SK-N-SH (cell line): ENCODE data around the gene BZW2. TPM values are rescaled to one million over a fixed set of nuclear protein-coding genes. Genes with fewer than 3 reads are reported as not detected.

Source experiments
- CTCF ChIA-PET: fragments of 300-600, 350-600 bp; formaldehyde crosslinking; extraction: SDS; loops from one replicate; lab custom pipeline; 2021; lab: Yijun Ruan, JAX
- POLR2A ChIA-PET: fragments of 350-600 bp; sonication (Branson Sonifier 250); formaldehyde crosslinking; extraction: SDS; loops from one replicate; lab custom pipeline; 2020; ENCODE audit warnings: antibody characterized with exemption, inconsistent platforms; lab: Yijun Ruan, JAX
- DNase-seq: peaks from one replicate; pipeline ENCODE4 v3.0.0; 2012
- H2AFZ ChIP-seq: fragments of 200-600 bp; sonication (generic); 2 replicates; pipeline ENCODE4 v1.8.1; 2016; ENCODE audit warnings: antibody characterized with exemption, mild to moderate bottlenecking, low read depth
- H3F3A ChIP-seq: fragments of 200-600 bp; sonication (generic); replicated peaks from 2 replicates; pipeline ENCODE3; 2016; ENCODE audit warnings: antibody characterized with exemption, mild to moderate bottlenecking; ENCODE audit not compliant: insufficient read depth
- H3K27ac ChIP-seq, 2 experiments: fragments of 200-500 bp in 1 of 2; fragments of 200-600 bp in 1 of 2; sonication (Bioruptor generic) in 1 of 2; sonication (generic), shearing (Covaris generic) in 1 of 2; 2 replicates each; pipeline versions ENCODE4 v1.5.1 to v1.6.1; 2014 to 2016; ENCODE audit warnings: low read depth in 2 of 2, inconsistent platforms in 1 of 2, low read length in 1 of 2, mild to moderate bottlenecking in 1 of 2, mixed read lengths in 1 of 2
- H3K27me3 ChIP-seq: fragments of 200-600 bp; sonication (generic), shearing (Covaris generic); 2 replicates; pipeline ENCODE4 v1.6.1; 2016; ENCODE audit warnings: mixed run types; ENCODE audit not compliant: insufficient read depth
- H3K36me3 ChIP-seq, 2 experiments: fragments of 200-500 bp in 1 of 2; fragments of 200-600 bp in 1 of 2; sonication (Bioruptor generic) in 1 of 2; sonication (generic) in 1 of 2; replicated peaks in 1 of 2; 2 replicates each; pipeline versions ENCODE3 to v1.5.1; 2014 to 2016; ENCODE audit warnings: low read length in 1 of 2, mild to moderate bottlenecking in 1 of 2; ENCODE audit not compliant: insufficient read depth in 2 of 2, control insufficient read depth in 1 of 2
- H3K4me1 ChIP-seq, 2 experiments: fragments of 200-500 bp in 1 of 2; fragments of 200-600 bp in 1 of 2; sonication (Bioruptor generic) in 1 of 2; sonication (generic), shearing (Covaris generic) in 1 of 2; 2 replicates each; pipeline versions ENCODE4 v1.5.1 to v1.6.1; 2014 to 2016; ENCODE audit warnings: low read depth in 1 of 2, low read length in 1 of 2, mixed run types in 1 of 2; ENCODE audit not compliant: insufficient read depth in 2 of 2, control insufficient read depth in 1 of 2
- H3K4me2 ChIP-seq: fragments of 200-600 bp; sonication (generic), shearing (Covaris generic); 2 replicates; pipeline ENCODE4 v1.6.1; 2017; ENCODE audit warnings: mixed run types
- H3K4me3 ChIP-seq, 2 experiments: fragments of 200-500 bp in 1 of 2; fragments of 200-600 bp in 1 of 2; sonication (Bioruptor generic) in 1 of 2; sonication (generic), shearing (Covaris generic) in 1 of 2; 2 replicates each; pipeline versions ENCODE4 v1.5.1 to v1.8.1; 2014 to 2016; ENCODE audit warnings: low read depth in 2 of 2, inconsistent platforms in 1 of 2, low read length in 1 of 2, mild to moderate bottlenecking in 1 of 2, mixed read lengths in 1 of 2, moderate library complexity in 1 of 2
- H3K79me2 ChIP-seq: fragments of 200-600 bp; sonication (generic); 2 replicates; pipeline ENCODE4 v1.8.1; 2017; ENCODE audit warnings: mild to moderate bottlenecking; ENCODE audit not compliant: insufficient read depth
- H3K9ac ChIP-seq: fragments of 200-600 bp; sonication (generic); 2 replicates; pipeline ENCODE4 v1.6.1; 2017; ENCODE audit warnings: mixed run types
- H3K9me2 ChIP-seq: fragments of 200-600 bp; sonication (generic); 2 replicates; pipeline ENCODE4 v1.6.1; 2017; ENCODE audit warnings: mixed run types
- H3K9me3 ChIP-seq: fragments of 200-600 bp; sonication (generic); 2 replicates; pipeline ENCODE4 v1.6.1; 2017; ENCODE audit warnings: mixed run types, mild to moderate bottlenecking, moderate library complexity
- H4K20me1 ChIP-seq: fragments of 200-600 bp; sonication (generic); 2 replicates; pipeline ENCODE4 v1.6.1; 2017; ENCODE audit warnings: mild to moderate bottlenecking, mixed run types; ENCODE audit not compliant: insufficient read depth
- CHD2 ChIP-seq: fragments of 150-350 bp; IDR thresholded peaks from 2 replicates; pipeline ENCODE4 v1.6.1; 2018; ENCODE audit warnings: low read length; ENCODE audit not compliant: partially characterized antibody
- ELF1 ChIP-seq: IDR thresholded peaks from 2 replicates; pipeline ENCODE4 v1.4.0; 2012
- EZH2phosphoT487 ChIP-seq: fragments of 200-600 bp; sonication (generic); IDR thresholded peaks from 2 replicates; pipeline ENCODE4 v1.6.1; 2017; ENCODE audit warnings: low read depth, mixed run types, mild to moderate bottlenecking, antibody characterized with exemption, moderate library complexity, borderline replicate concordance
- FOSL2 ChIP-seq: IDR thresholded peaks from 2 replicates; pipeline ENCODE4 v1.4.0; 2012; ENCODE audit warnings: low read depth, mild to moderate bottlenecking, moderate library complexity, borderline replicate concordance
- FOXJ3 ChIP-seq: sonication (generic); formaldehyde crosslinking; IDR thresholded peaks from 2 replicates; pipeline ENCODE4 v1.5.1; 2020; ENCODE audit warnings: mild to moderate bottlenecking, missing genetic modification reagents
- FOXM1 ChIP-seq: IDR thresholded peaks from 2 replicates; pipeline ENCODE4 v1.4.0; 2012; ENCODE audit warnings: low read depth, mild to moderate bottlenecking
- GABPA ChIP-seq: IDR thresholded peaks from 2 replicates; pipeline ENCODE4 v1.4.0; 2012; ENCODE audit warnings: low read depth, mild to moderate bottlenecking
- IRF3 ChIP-seq: fragments of 150-350 bp; IDR thresholded peaks from 2 replicates; pipeline ENCODE4 v1.6.1; 2016; ENCODE audit warnings: mild to moderate bottlenecking, low read depth, low read length
- JUND ChIP-seq: IDR thresholded peaks from 2 replicates; pipeline ENCODE4 v1.4.0; 2012
- NRF1 ChIP-seq: IDR thresholded peaks from 2 replicates; pipeline ENCODE4 v1.6.1; 2012; ENCODE audit warnings: low read depth, mild to moderate bottlenecking, low read length
- POLR2AphosphoS5 ChIP-seq: IDR thresholded peaks from 2 replicates; pipeline ENCODE4 v1.6.1; 2012; ENCODE audit warnings: low read depth, low read length
- RCOR1 ChIP-seq: fragments of 150-350 bp; IDR thresholded peaks from 2 replicates; pipeline ENCODE4 v1.6.1; 2017; ENCODE audit warnings: antibody characterized with exemption, low read length
- REST ChIP-seq: IDR thresholded peaks from 2 replicates; pipeline ENCODE4 v1.6.1; 2012; ENCODE audit warnings: mild to moderate bottlenecking, low read depth, low read length, moderate library complexity
- SIN3A ChIP-seq: IDR thresholded peaks from 2 replicates; pipeline ENCODE4 v1.6.1; 2012; ENCODE audit warnings: low read depth, mild to moderate bottlenecking, low read length, moderate library complexity, borderline replicate concordance
- SMC3 ChIP-seq: IDR thresholded peaks from 2 replicates; pipeline ENCODE4 v1.6.1; 2012; ENCODE audit warnings: low read depth, low read length, improper control_type of control experiment
- TAF1 ChIP-seq: IDR thresholded peaks from 2 replicates; pipeline ENCODE4 v1.6.1; 2012; ENCODE audit warnings: low read depth, mild to moderate bottlenecking, low read length, moderate library complexity, borderline replicate concordance
- TEAD4 ChIP-seq: IDR thresholded peaks from 2 replicates; pipeline ENCODE4 v1.4.0; 2012; ENCODE audit warnings: mild to moderate bottlenecking, borderline replicate concordance; ENCODE audit not compliant: insufficient read depth
- YY1 ChIP-seq: IDR thresholded peaks from 2 replicates; pipeline ENCODE4 v1.4.0; 2012; ENCODE audit warnings: low read depth, mild to moderate bottlenecking
- WGBS: methylation state at CpG from one replicate; pipeline ENCODE4 v1.1.6; 2017; ENCODE audit warnings: low lambda C conversion rate; 5-methylcytosine and 5-hydroxymethylcytosine counted together
- polyA plus RNA-seq, 3 experiments: library from polyadenylated mRNA; depleted of rRNA; stranded (reverse); fragments of >200 nt; gene quantifications; 2 replicates each; pipeline ENCODE4 v1.2.3, GENCODE V29; 2012

The BZW2 gene
- polyA plus RNA-seq, 1 of the 3 experiments (the other 2 are of a cell fraction) = 71.9 TPM

GRCh38 chr7:16742547-16742946 lies 96.6 kb downstream of the BZW2 start:
- no peaks in the 10 kb centered on the region for H3K79me2 ChIP-seq
- H3K9ac ChIP-seq = no peak overlapping the region
- H3K27ac ChIP-seq = no peak overlapping the region
- H3K27me3 ChIP-seq = no peaks in the 10 kb centered on the region
- no peaks in the 10 kb centered on the region for H4K20me1 ChIP-seq
- no peak overlapping the region for H3K4me2 ChIP-seq
- no peaks in the 10 kb centered on the region for H3K9me2 ChIP-seq
- no peak for TF ChIP-seq JUND
- no peak for TF ChIP-seq POLR2AphosphoS5
- no peak for TF ChIP-seq TAF1
- no peak for TF ChIP-seq EZH2phosphoT487
- TF ChIP-seq SIN3A = no peak
- no peak for TF ChIP-seq SMC3
- TF ChIP-seq TEAD4 = no peak
- TF ChIP-seq NRF1 = no peak
- TF ChIP-seq FOXM1 = no peak
- no peak for TF ChIP-seq YY1
- no peak for TF ChIP-seq FOXJ3 (CRISPR knock-in tag)
- no peak for TF ChIP-seq IRF3
- no peak for TF ChIP-seq REST
- TF ChIP-seq, all 33 proteins: peak for 0
- no peak overlapping the region for H2AFZ ChIP-seq
- H3K36me3 ChIP-seq = no peaks in the 10 kb centered on the region
- 98% methylated on average over 3 of the region's 3 CpGs for WGBS
- CTCF ChIA-PET = interaction anchor here (0.6 to 1.3 kb wide), 3 partner anchors 7 to 98 kb away, joined by 3 read pairs; no protein-coding TSS in a partner anchor
- H3K4me1 ChIP-seq = peaks cover 7 to 11% of the 10 kb centered on the region in 2 experiments; a peak in 3 of 4 replicates
- H3K9me3 ChIP-seq = no peaks in the 10 kb centered on the region
- DNase-seq = no peak
- no peak overlapping the region for H3K4me3 ChIP-seq
- H3F3A ChIP-seq = peaks cover 5% of the 10 kb centered on the region
- POLR2A ChIA-PET = no interaction called here

GRCh38 chr7:16743236-16743635 lies 97.3 kb downstream of the BZW2 start:
- CTCF ChIA-PET = interaction anchor here (0.6 to 1.3 kb wide), 3 partner anchors 8 to 99 kb away, joined by 3 to 4 read pairs (median 3); no protein-coding TSS in a partner anchor
- H2AFZ ChIP-seq = no peak overlapping the region

More at GRCh38 chr7:16743236-16743635, 97.3 kb downstream of the BZW2 start:
- TF ChIP-seq TAF1 (no peak), ELF1 (no peak), FOXM1 (no peak), FOSL2 (no peak), RCOR1 (no peak), GABPA (no peak), CHD2 (no peak)
- DNase-seq = no peak
- Histone ChIP-seq H3K27me3 (no peaks in the 10 kb centered on the region), H3K79me2 (no peaks in the 10 kb centered on the region), H3K27ac (no peak overlapping the region), H3K9me3 (no peaks in the 10 kb centered on the region), H3F3A (peaks cover 5% of the 10 kb centered on the region), H3K36me3 (no peaks in the 10 kb centered on the region), H3K9me2 (no peaks in the 10 kb centered on the region), H3K4me1 (peaks cover 7 to 11% of the 10 kb centered on the region in 2 experiments; a peak in 3 of 4 replicates), H3K9ac (no peak overlapping the region), H4K20me1 (no peaks in the 10 kb centered on the region), H3K4me3 (no peak overlapping the region), H3K4me2 (no peak overlapping the region)
- POLR2A ChIA-PET = no interaction called here
- WGBS = 65% methylated on average over 4 of the region's 4 CpGs
